Measurements from ENCODE around the gene DNER.
"Not testable (repeated sequence)": the region's sequence is repeated elsewhere in the genome, so short reads cannot be mapped to it uniquely, and the experiment has no call there.

The DNER gene, protein sequence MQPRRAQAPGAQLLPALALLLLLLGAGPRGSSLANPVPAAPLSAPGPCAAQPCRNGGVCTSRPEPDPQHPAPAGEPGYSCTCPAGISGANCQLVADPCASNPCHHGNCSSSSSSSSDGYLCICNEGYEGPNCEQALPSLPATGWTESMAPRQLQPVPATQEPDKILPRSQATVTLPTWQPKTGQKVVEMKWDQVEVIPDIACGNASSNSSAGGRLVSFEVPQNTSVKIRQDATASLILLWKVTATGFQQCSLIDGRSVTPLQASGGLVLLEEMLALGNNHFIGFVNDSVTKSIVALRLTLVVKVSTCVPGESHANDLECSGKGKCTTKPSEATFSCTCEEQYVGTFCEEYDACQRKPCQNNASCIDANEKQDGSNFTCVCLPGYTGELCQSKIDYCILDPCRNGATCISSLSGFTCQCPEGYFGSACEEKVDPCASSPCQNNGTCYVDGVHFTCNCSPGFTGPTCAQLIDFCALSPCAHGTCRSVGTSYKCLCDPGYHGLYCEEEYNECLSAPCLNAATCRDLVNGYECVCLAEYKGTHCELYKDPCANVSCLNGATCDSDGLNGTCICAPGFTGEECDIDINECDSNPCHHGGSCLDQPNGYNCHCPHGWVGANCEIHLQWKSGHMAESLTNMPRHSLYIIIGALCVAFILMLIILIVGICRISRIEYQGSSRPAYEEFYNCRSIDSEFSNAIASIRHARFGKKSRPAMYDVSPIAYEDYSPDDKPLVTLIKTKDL

DNA sequence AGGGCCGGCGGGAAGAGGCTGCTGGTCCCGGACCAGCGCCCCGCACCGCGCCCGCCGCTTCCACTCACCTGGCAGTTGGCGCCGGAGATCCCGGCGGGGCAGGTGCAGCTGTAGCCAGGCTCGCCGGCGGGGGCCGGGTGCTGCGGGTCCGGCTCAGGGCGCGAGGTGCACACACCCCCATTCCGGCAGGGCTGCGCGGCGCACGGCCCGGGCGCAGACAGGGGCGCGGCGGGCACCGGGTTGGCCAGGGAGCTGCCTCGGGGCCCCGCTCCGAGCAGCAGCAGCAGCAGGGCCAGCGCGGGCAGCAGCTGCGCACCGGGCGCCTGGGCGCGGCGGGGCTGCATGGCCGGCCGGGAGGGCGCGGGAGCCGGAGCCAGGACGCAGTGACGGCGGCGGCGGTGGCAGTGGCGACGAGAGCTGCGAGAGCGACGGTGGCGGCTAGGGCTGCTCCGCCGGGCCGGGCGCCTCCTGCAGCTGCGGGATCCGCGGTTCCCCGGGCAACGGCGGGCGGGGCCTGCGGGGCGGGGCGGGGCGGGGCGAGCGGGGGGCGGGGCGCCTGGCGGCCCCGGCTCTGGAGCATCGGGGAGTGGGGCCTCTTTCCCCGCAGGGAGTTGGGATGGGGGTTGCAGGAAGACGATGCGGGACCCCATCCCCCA is at the start of gene DNER:
TSS of gene DNER (minus strand) at position 476 of the 656 bp plus-strand sequence. CDS start at position 344, 132 bp downstream.
- no peak for DNase-seq

DNA sequence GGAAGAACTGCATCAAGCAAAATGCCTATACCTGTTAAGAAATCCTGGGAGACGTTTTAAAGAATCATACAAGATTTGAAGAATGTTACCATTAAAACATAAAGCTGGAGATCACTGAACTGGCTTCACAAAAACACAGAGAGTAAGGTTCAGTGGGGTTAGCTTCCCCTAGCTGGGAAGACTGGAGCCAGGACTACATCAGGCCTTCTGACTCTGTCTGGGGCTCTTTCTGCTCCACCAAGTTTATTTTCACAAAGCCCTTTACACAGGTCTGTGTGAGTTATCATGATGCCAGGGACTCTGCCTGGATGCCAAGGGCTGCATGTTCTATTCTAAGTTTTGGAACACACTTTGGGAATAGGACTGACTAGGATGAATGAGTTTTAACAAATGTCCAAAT is 47.3 kb upstream of the DNER start:
- DNase-seq: no peak

DNA sequence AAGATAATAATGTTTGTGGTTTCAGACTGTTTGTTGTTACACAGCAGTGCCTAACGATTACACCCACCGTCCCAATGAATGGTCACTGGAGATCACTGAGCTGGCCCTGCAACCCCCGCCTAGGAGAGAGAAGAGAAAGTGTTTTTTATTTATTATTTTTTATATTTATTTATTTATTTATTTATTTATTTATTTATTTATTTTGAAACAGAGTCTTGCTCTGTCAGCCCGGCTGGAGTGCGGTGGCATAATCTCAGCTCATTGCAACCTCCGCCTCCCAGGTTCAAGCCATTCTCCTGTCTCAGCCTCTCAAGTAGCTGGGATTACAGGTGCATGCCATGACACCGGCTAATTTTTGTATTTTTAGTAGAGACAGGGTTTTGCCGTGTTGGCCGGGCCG is 43.1 kb upstream of the DNER start:
- not testable (repeated sequence) for DNase-seq

DNA sequence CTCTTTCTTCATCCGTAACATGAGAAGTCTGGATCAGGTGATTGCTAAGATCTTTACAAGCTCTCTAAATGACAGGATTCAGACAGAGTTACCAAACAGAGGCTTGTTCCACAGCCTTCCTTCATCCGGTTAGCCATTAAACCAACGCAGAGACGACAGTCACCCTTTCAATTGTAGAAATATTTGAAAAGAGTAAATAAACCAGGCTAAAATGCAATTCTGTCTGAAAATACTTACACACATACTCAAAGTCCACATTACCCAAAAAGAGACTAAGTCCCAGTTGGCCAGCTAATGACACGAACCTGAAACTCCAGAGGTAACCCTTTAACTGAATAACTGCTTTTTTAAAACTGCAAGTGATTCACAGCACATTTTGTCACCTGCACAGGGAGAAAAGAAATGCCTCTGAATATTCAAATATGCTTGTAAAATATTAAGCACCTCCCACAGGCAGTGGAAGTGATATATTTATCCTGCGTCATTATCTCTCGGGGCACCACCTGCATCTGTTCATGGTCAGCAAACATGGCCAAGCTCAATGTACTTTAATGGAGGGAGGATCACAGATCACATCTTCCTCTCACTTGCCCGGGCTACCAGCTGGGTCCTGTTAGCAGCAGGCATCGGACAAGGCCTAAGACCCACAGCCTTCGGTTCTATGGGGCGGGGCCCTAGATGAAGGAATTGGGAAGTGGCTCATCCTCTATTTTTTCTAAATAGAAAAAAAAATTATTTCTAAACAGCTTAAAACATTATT is 38.8 kb upstream of the DNER start:
- DNase-seq: no peak

DNA sequence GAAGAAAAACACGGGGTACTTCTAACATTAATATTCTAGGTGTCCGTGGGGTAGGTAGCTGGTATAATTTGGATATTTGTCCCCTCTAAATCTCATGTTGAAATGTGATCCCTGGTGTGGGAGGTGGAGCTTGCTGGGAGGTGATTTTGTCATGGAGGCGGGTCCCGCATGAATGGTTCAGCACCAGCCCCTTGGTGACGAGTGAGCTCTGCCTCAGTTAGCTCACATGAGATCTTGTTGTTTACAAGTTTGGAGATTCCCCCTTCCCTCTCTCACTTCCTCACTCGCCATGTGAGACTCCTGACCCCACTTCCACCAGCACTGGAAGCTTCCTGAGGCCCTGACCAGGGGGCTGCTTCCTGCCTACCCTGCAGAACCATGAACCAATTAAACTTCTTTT is 35.4 kb upstream of the DNER start:
- DNase-seq: no peak

DNA sequence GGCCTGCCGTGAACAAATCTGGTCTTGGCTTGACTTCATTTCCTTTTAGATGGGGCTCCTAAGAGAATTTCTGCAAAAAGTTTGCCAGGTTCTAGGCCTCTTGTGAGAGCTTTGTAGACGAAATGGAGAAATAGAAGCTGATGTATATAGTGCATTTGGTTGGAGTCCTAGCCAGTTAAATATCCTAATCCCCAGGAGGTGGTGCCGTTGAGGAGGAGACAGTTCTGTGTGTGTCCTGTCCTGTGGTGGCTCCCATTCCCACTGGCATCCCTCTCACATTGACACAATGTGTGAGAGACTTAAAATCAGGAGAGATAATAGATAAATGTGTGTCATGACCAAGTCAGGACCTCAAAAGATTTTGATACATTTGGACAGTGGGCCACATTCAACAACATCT is 34.6 kb upstream of the DNER start:
- no peak for DNase-seq

DNA sequence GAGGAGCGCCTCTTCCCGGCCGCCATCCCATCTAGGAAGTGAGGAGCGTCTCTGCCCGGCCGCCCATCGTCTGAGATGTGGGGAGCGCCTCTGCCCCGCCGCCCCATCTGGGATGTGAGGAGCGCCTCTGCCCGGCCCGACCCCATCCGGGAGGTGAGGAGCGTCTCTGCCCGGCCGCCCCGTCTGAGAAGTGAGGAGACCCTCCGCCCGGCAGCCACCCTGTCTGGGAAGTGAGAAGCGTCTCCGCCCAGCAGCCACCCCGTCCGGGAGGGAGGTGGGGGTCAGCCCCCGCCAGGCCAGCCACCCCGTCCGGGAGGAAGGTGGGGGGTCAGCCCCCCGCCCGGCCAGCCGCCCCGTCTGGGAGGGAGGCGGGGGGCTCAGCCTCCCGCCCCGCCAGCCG is 28.3 kb upstream of the DNER start:
- not testable (repeated sequence) for DNase-seq

DNA sequence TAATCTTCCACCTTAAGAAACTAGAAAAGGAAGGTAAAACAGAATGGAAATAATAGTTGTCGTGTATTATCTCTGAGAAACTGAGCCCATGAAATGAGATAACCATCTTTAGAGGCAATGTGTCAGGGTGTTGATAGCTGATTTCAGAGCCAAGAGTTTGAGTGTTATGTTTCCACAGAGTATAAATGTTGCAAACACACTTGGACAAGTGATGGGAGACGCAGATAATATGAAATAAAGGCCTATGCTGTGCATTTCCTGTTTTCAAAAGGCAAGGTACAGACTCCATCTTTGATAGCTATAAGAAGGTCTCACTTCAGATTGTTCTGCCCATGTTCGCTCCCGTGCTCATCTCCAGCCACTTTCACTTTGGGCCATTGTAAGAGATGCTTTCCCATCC is 25.9 kb upstream of the DNER start:
- DNase-seq: no peak

DNA sequence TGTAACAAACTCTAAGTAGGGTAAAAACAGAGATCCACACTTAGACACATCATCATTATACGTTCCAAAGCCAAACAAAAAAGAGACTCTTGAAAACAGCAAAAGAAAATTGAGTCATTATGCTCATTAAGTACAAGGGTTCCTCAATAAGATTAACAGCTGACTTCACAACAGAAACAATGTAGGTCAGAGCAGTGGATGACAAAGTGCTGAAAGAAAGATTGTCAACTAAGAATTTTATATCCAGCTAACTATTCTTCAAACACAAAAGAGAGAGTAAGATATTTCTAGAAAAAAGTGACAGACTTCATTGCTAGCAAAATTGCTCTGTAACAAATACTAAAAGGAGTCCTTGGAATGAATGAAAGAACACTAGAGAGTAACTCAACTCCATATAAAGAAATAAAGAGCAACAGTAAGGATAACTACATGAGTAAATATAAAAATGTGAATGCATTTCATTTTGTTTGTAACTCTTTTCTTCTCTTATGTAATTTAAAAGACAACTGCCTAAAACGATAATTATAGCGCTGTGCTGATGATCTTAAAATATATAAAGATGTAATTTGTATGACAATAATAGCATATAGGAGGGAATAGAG is 23.8 kb upstream of the DNER start:
- DNase-seq: no peak

DNA sequence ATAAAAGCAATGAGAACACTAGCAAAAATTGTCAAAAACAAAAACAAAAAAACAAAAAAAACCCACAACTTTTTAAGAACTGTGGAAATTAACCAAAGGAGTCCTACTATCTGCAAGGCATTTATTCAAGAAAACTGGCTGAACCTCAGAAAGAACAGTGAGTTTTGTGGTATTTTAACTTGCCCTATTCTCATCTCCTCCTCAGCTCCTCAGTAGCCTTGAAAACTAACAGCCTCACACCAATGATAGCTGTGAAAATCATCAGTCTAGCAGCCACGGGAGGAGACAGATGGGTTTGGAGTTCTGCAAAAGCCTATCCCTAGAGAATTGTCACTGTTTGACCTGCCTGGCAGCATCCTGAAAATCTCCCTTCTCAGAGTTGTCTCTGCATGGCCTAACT is 20.1 kb upstream of the DNER start:
- no peak for DNase-seq

DNA sequence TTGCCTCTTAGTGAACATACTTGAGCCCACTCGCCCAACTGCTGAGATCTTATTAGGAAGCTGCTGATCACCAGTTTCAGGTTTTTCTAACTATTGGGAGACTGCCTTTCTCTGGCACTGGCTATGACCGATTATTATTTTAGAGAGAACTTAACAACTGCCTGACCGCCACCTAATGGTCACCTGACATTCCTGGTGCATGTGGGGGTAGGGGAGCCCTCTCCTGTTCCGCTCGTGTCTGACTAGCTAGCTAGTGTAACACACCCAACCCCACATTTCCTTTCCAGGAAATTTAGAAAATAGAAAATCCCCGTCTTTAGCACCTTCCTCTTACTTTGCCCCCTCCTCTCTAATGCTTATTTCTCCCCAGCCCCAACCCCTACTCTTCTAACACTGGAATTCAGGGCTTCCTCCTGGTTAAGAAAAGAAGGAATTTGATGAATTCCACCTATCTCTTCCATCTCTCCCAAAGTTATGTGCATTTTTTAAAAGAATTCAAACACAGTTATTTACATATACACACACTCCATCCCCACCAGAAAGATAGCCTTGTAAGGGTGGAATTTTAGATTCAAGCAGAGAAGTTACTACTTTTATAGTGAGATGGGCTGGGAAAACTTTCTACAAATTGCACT is 19.4 kb upstream of the DNER start:
- DNase-seq: no peak

DNA sequence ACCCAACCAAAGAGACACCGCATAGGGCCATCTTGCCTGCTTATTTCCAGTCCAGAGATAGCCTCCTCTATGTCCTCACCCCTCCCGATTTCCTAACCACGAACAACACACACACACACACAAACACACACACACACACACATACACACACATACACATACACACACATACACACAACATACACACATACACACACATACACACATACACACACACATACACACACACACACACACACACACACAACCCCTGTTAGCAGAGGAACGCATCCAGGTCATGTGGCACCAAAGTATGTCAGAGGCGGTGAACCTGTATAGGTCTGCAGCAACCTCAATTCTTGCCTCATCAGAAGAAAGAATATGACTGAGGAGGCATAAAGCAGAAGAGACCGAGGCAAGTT is 18.5 kb upstream of the DNER start:
- no peak for DNase-seq

DNA sequence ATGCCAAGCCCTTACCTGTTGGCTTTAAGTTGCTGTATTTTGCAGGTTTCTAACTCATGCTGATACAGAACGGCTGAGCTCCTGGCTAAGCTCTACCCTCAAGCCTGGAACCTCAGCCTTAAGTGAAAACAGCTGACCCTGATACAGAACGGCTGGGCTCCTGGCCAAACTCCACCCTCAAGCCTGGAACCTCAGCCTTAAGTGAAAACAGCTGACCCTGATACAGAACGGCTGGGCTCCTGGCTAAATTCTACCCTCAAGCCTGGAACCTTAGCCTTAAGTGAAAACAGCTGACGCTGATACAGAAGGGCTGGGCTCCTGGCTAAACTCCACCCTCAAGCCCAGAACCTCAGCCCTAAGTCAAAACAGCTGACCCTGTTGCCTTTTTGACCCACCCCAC is 17.6 kb upstream of the DNER start:
- DNase-seq: no peak

DNA sequence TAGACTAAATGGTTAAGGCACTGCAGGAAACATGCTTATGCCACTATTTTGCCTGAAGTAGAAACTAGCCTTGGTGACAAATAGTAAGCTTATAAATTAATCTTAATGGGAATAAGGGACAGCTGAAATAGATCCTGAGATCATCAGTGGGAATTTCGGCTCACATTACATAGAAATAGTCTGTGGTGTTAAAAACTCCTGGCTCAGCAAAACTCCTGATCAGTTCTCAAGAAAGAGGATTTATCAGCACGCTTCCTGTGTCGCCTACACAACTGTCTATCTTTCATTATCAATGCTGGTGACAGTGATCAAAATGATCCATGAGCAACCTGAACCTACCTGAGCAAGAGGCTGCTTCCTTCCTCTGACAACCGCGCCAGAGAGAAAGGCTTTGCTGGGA is 17.0 kb upstream of the DNER start:
- DNase-seq: no peak

DNA sequence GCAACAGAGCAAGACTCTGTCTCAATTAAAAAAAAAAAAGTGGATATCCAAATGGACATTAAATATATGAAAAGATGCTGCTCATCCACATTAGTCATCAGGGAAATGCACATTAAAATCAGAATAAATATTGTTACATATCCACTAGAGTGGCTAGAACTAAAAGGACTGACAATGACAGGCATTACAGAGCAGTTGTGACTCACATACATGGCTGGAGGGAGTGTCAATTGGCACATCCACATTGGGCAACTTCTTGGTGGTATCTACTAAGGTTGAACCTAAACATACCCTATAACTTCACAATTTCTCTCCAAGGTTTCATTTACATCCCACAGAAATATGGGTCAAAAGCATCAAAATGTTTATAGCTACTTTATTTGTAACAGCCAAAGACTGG is 14.0 kb upstream of the DNER start:
- no peak for DNase-seq

DNA sequence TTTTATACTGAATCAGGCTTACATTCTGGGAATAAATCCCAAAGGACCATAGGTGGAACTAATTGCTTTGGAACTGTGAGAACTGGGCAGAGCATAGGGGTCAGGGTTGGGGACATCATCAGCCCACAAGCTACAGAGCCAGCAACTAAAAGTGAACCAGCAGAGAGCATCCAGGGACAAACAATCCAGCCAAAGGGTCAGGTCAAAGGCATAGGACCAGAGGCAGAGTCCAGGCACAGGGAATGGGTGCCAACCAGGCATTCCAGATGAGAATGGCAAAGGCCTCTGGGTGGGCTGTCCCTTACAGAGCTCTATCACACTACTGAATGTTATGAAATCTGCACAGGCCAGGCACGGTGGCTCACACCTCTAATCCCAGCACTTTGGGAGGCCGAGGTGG is 12.3 kb upstream of the DNER start:
- no peak for DNase-seq

DNA sequence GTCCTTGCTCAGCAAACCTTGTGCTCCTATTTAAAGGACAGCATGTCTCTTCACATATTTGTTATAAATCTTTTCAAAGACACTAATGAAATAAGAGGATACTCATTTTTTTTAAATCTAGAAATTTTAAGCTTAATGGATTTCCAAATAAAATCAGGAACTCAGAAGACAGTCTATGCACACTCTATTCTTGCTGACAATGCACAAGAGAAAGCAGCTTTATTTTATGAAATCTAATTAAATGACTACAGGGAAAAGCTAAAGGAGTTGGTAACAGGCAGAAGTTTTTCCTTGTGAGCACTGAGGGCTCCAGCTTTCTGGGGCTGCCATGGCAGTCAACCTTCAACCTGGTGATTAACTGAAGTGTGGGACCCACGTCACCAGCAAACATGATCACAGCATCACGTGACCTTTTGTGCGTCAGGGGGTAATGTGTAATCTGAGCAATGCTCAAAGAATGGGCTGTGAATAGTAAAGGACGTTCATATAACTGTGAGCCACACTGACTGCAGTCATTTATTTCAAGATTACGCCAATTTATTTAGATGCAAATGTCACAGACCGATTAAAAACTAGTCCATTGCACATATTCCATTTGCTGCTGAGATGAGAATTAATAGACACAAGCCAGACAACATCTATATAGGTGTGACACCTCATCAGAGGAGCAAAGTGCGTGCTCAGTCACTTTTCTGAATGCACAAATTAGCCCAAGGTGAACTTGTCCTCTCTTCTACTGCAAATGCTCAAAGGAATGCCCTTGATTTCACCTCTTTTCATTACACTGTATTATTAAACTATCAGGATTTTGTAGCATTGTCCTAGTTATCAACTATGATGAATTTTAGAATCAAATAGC is 11.6 kb upstream of the DNER start:
- DNase-seq: no peak

DNA sequence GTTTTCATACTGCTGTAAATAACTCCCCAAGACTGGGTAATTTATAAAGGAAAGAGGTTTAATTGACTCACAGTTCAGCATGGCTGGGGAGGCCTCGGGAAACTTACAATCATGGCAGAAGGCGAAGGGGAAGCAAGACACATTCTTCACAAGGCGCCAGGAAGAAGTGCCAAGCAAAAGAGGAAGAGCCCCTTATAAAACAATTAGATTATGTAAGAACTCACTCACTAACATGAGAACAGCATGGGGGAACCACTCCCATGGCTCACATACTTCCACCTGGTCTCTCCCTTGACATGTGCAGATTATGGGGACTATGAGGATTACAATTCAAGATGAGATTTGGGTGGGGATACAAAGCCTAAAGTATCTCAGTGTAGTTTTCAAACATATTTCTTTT is 8.8 kb upstream of the DNER start:
- DNase-seq: not testable (repeated sequence)

DNA sequence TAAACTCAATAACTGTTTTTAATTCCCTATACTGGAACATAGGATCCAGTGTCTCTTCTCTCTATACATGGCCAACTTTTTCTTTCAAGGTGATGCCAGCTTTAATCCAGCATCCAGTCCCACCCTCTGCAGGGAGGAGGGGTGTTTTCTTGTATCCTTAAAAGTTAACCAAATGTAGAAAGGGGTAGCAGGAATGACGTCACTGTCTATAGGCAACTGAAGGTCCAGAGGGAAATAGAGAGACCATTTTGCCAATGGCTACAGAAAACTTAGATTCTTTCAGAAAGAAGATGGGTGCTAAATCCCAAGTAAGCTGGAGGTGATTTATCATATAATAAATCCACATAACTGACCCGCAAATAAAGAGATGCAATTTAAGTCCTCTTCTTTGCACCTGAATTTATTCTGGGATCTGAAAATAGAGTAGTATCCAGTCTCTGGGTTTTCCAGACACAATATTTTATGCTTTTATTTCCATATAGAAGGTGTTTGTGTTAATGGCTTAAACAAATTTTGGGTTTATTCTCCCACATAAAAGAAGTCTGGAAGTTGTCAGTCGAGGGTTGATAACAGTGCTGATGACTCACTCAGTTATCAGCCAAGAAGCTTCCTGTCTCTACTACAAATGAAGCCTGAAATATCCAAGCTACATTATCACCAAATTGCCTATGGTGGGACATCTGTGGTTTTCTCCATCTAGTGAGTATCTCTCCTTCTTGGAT is 5.7 kb upstream of the DNER start:
- DNase-seq: no peak

DNA sequence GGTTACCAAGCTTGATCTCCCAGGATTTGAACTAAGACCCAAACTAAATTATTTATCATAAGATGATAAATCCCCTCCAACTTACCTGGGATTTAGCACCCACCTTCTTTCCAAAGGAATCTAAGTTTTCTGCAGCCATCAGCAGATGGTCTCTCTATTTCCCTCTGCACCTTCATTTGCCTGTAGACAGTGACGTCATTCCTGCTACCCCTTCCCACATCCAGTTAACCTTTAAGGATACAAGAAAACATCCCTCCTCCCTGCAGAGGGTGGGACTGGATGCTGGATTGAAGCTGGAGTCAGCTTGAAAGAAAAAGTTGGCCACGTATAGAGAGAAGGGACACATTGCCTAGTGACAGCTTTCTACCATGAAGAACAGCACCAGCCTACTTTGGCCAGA is 3.7 kb upstream of the DNER start:
- no peak for DNase-seq

All from NCI-H1417 treated with DMSO at 0.1 percent for 48 hours (cell line).